PC-3 (cell line): ENCODE measurements around the gene RGS5.

Experiments used
- CTCF ChIP-seq: fragments of 300-600 bp; sonication (generic); conservative IDR thresholded peaks from 2 replicates; pipeline ENCODE4 v1.5.1; 2017; ENCODE audit warnings: antibody characterized with exemption, low read depth, mild to moderate bottlenecking, low read length
- EZH2 ChIP-seq: fragments of 300-600 bp; sonication (generic); IDR thresholded peaks from one replicate; pipeline ENCODE4 v1.6.1; 2017; ENCODE audit warnings: antibody characterized with exemption, mild to moderate bottlenecking, low read length; ENCODE audit not compliant: unreplicated experiment

GRCh38 chr1:163166886-163167555, 35.7 kb downstream of the RGS5 start:
- TF ChIP-seq CTCF (no peak), EZH2 (no peak)
